Prostate gland (tissue), 2 donors: ENCODE measurements around the gene VPS37C.

ENCODE experiments used
- CTCF ChIP-seq, 4 experiments: fragments of 200-600 bp in 2 of 4; fragments of 450-650 bp in 2 of 4; sonication (generic) in 2 of 4; IDR thresholded peaks; 1 replicate in 3 of 4; 2 replicates in 1 of 4; pipeline ENCODE4 v1.5.1; 2016 to 2019; ENCODE audit warnings: antibody characterized with exemption in 4 of 4, mild to moderate bottlenecking in 2 of 4, moderate library complexity in 2 of 4
- POLR2AphosphoS5 ChIP-seq: sonication (generic); formaldehyde crosslinking; IDR thresholded peaks from one replicate; pipeline ENCODE4 v1.6.1; 2017; ENCODE audit warnings: antibody characterized with exemption

GRCh38 chr11:61149624-61150615 is 11.3 kb downstream of the VPS37C start:
- TF ChIP-seq CTCF (IDR thresholded peaks at IDR 0.05) = no peak
- TF ChIP-seq POLR2AphosphoS5 = no peak
